K562 (cell line): ENCODE results near the gene PLXNA3. TPM values are rescaled to one million over a fixed set of nuclear protein-coding genes. Genes with fewer than 3 reads are reported as not detected.

ENCODE experiments used
- ATAC-seq: fragments of 200-7000 bp; cut with Tn5 transposase; 3 replicates; pipeline ENCODE4 v1.9.1; 2020; ENCODE audit warnings: moderate library complexity
- BruUV-seq: library from RNA; stranded (reverse); fragments of 400-500 nt; replicated peaks from 2 replicates; lab custom pipeline; 2021; lab: Mats Ljungman, UMichigan
- CTCF ChIA-PET: fragments of 300-600 bp; formaldehyde crosslinking; extraction: SDS; loops from one replicate; lab custom pipeline; 2021; ENCODE audit warnings: low intra/inter-chr PET ratio; lab: Yijun Ruan, JAX
- POLR2A ChIA-PET: fragments of 300-600, 350-650 bp; sonication (Branson Sonifier 250); formaldehyde crosslinking; extraction: SDS; loops from one replicate; lab custom pipeline; 2021; ENCODE audit warnings: antibody characterized with exemption, inconsistent platforms; lab: Yijun Ruan, JAX
- DNase-seq, 4 experiments: peaks; one replicate each; pipeline versions ENCODE4 v3.0.0 to v3.0.0-alpha.2; 2011 to 2018; ENCODE audit warnings: low spot score in 3 of 4, mixed read lengths in 3 of 4; ENCODE audit errors: extremely low read depth in 1 of 4
- FAIRE-seq: peaks from 2 replicates; lab custom pipeline; 2011; peaks lifted over from hg19 to GRCh38; lab: Jason Lieb, UNC
- H2AFZ ChIP-seq: 2 replicates; pipeline ENCODE4 v1.6.0; 2011; ENCODE audit warnings: low read depth, low read length, control low read depth, inconsistent platforms
- H3K27ac ChIP-seq: fragments of 200-600 bp; 3 replicates; pipeline ENCODE4 v1.8.0; 2011; ENCODE audit warnings: low read depth, mild to moderate bottlenecking, control low read depth, inconsistent platforms, low read length, moderate library complexity, mixed read lengths; ENCODE audit errors: extremely low read depth
- H3K27me3 ChIP-seq, 2 experiments: fragments of 300-600 bp in 1 of 2; 2 replicates in 1 of 2; 3 replicates in 1 of 2; pipeline versions ENCODE4 v1.6.0 to v1.8.0; 2011; ENCODE audit warnings: inconsistent platforms in 2 of 2, low read length in 2 of 2, mild to moderate bottlenecking in 1 of 2, mixed read lengths in 1 of 2, moderate library complexity in 1 of 2; ENCODE audit not compliant: control insufficient read depth in 2 of 2, insufficient read depth in 2 of 2
- H3K36me3 ChIP-seq: fragments of 300-600 bp; 3 replicates; pipeline ENCODE4 v1.8.0; 2011; ENCODE audit warnings: mild to moderate bottlenecking, low read length, inconsistent platforms; ENCODE audit not compliant: control insufficient read depth, insufficient read depth
- H3K4me1 ChIP-seq, 2 experiments: fragments of 200-600 bp in 1 of 2; replicated peaks in 1 of 2; 2 replicates in 1 of 2; 3 replicates in 1 of 2; pipeline versions ENCODE4 v1.5.1 to v1.8.0; 2011; ENCODE audit warnings: inconsistent platforms in 2 of 2, low read length in 2 of 2, mild to moderate bottlenecking in 1 of 2, mixed read lengths in 1 of 2, moderate library complexity in 1 of 2; ENCODE audit not compliant: control insufficient read depth in 2 of 2, insufficient read depth in 2 of 2
- H3K4me2 ChIP-seq: 2 replicates; pipeline ENCODE4 v1.6.1; 2011; ENCODE audit warnings: low read length, control low read depth, inconsistent platforms, mixed read lengths; ENCODE audit not compliant: insufficient read depth
- H3K4me3 ChIP-seq: fragments of 200-600 bp; sonication (generic), shearing (Covaris generic); 2 replicates; pipeline ENCODE4 v1.5.1; 2016; ENCODE audit warnings: control low read depth, inconsistent platforms
- H3K79me2 ChIP-seq: fragments of 200-600 bp; 3 replicates; pipeline ENCODE4 v1.8.0; 2011; ENCODE audit warnings: low read length, inconsistent platforms; ENCODE audit not compliant: control insufficient read depth, insufficient read depth
- H3K9ac ChIP-seq, 2 experiments: 2 replicates each; pipeline versions ENCODE4 v1.6.0 to v1.6.1; 2011; ENCODE audit warnings: low read depth in 2 of 2, low read length in 2 of 2, control low read depth in 1 of 2, inconsistent platforms in 1 of 2, mild to moderate bottlenecking in 1 of 2, mixed read lengths in 1 of 2; ENCODE audit not compliant: insufficient read depth in 1 of 2
- H3K9me1 ChIP-seq: one replicate; pipeline ENCODE4 v1.6.0; 2011; ENCODE audit warnings: inconsistent platforms, mild to moderate bottlenecking, low read length, moderate library complexity; ENCODE audit not compliant: control insufficient read depth, insufficient read depth
- H3K9me3 ChIP-seq: replicated peaks from 2 replicates; pipeline ENCODE4 v1.5.1; 2011; ENCODE audit warnings: low read depth, low read length, inconsistent platforms; ENCODE audit not compliant: control insufficient read depth, insufficient read depth
- H4K20me1 ChIP-seq: replicated peaks from 2 replicates; pipeline ENCODE4 v1.6.1; 2011; ENCODE audit warnings: low read length, inconsistent platforms, mixed read lengths; ENCODE audit not compliant: control insufficient read depth, insufficient read depth
- ADNP ChIP-seq: fragments of 200-800 bp; sonication (Bioruptor generic); IDR thresholded peaks from 2 replicates; pipeline ENCODE4 v1.6.1; 2016; ENCODE audit warnings: missing genetic modification characterization, missing compliant biosample characterization
- BHLHE40 ChIP-seq: IDR thresholded peaks from 2 replicates; pipeline ENCODE4 v1.6.1; 2011; ENCODE audit warnings: low read length, improper control_type of control experiment
- BRF1 ChIP-seq: IDR thresholded peaks from 3 replicates; pipeline ENCODE4 v1.6.1; 2011; ENCODE audit warnings: borderline replicate concordance, mild to moderate bottlenecking; ENCODE audit not compliant: insufficient read length; ENCODE audit errors: extremely low read depth
- CREBBP ChIP-seq: IDR thresholded peaks from one replicate; pipeline ENCODE4 v1.6.1; 2012; ENCODE audit warnings: low read depth, mild to moderate bottlenecking, control low read depth, inconsistent platforms, low read length
- ELF1 ChIP-seq: fragments of 200-800 bp; sonication (Bioruptor generic); IDR thresholded peaks from 2 replicates; pipeline ENCODE4 v1.6.1; 2016; ENCODE audit warnings: missing genetic modification characterization, missing compliant biosample characterization
- MYC ChIP-seq, 2 experiments: fragments of 250-450 bp in 1 of 2; sonication (Bioruptor Pico) in 1 of 2; IDR thresholded peaks; 2 replicates each; pipeline versions ENCODE4 v1.5.1 to v1.6.1; 2012 to 2021; ENCODE audit warnings: low read depth in 2 of 2, borderline replicate concordance in 1 of 2, improper control_type of control experiment in 1 of 2, low read length in 1 of 2, mild to moderate bottlenecking in 1 of 2, moderate library complexity in 1 of 2
- NR2C1 ChIP-seq, 2 experiments: fragments of 450-650 bp; IDR thresholded peaks; 2 replicates each; pipeline ENCODE4 v1.6.1; 2017; ENCODE audit warnings: mild to moderate bottlenecking in 2 of 2, antibody characterized with exemption in 1 of 2, inconsistent platforms in 1 of 2, missing compliant biosample characterization in 1 of 2, missing genetic modification characterization in 1 of 2
- PYGO2 ChIP-seq: fragments of 450-650 bp; IDR thresholded peaks from 2 replicates; pipeline ENCODE4 v1.6.1; 2016; ENCODE audit warnings: mild to moderate bottlenecking, missing genetic modification characterization, moderate library complexity, missing compliant biosample characterization
- RBM34 ChIP-seq: fragments of 200-400 bp; formaldehyde crosslinking; IDR thresholded peaks from 2 replicates; pipeline ENCODE4 v1.6.1; 2018; ENCODE audit warnings: low read length, borderline replicate concordance; ENCODE audit not compliant: insufficient read depth
- SMARCA5 ChIP-seq: fragments of 450-650 bp; IDR thresholded peaks from 2 replicates; pipeline ENCODE4 v1.6.1; 2016
- TFAP4 ChIP-seq: sonication (generic); formaldehyde crosslinking; IDR thresholded peaks from 2 replicates; pipeline ENCODE4 v1.8.0; 2022; ENCODE audit warnings: missing genetic modification reagents, mild to moderate bottlenecking, moderate library complexity, borderline replicate concordance
- WHSC1 ChIP-seq: IDR thresholded peaks from one replicate; pipeline ENCODE4 v1.6.1; 2012; ENCODE audit warnings: low read length, control low read depth, inconsistent platforms
- XRCC4 ChIP-seq: IDR thresholded peaks from one replicate; pipeline ENCODE4 v1.6.1; 2011; ENCODE audit not compliant: insufficient read depth, insufficient read length; ENCODE audit errors: extremely low read depth
- ZNF224 ChIP-seq: sonication (generic); formaldehyde crosslinking; IDR thresholded peaks from 2 replicates; pipeline ENCODE4 v1.8.0; 2022; ENCODE audit warnings: mild to moderate bottlenecking, missing genetic modification reagents
- ZNF384 ChIP-seq: IDR thresholded peaks from 2 replicates; pipeline ENCODE4 v1.6.1; 2012; ENCODE audit warnings: low read depth, low read length, improper control_type of control experiment
- ZNF431 ChIP-seq: sonication (generic); formaldehyde crosslinking; IDR thresholded peaks from 2 replicates; pipeline ENCODE4 v1.8.0; 2022; ENCODE audit warnings: mild to moderate bottlenecking, missing genetic modification reagents
- ZSCAN32 ChIP-seq: fragments of 450-650 bp; formaldehyde crosslinking; IDR thresholded peaks from 2 replicates; pipeline ENCODE4 v1.4.0; 2020; ENCODE audit warnings: mild to moderate bottlenecking, moderate library complexity
- WGBS: fragments of 100-300 bp; shearing (Covaris generic); methylation state at CpG from one replicate; pipeline ENCODE4 v1.1.6; 2016; ENCODE audit warnings: low coverage, mixed read lengths; ENCODE audit not compliant: insufficient coverage; ENCODE audit errors: missing lambda C conversion rate; 5-methylcytosine and 5-hydroxymethylcytosine counted together
- in situ Hi-C: fragments of 300-500 bp; cut with MboI; formaldehyde crosslinking; loops from 4 replicates; pipeline ENCODE4 v1.15.0; 2018; ENCODE audit warnings: inconsistent platforms, mixed read lengths
- intact Hi-C: fragments of 100-400 bp; cut with micrococcal nuclease; formaldehyde crosslinking; loops from 2 replicates; pipeline ENCODE4 v1.14.2; 2022
- polyA plus RNA-seq, 8 experiments: library from polyadenylated mRNA; depleted of rRNA in 4 of 8; stranded (reverse) in 5 of 8; unstranded in 3 of 8; fragments of >200 nt; fragmentation: Nextera tagmentation in 2 of 8; fragmentation: Illumina TruSeq in 1 of 8; extraction: Ambion mirVana in 2 of 8; extraction: Trizol in 1 of 8; gene quantifications; 2 replicates each; pipeline versions ENCODE4 v1.2.1 to v1.2.3, GENCODE V29; 2011 to 2014; ENCODE audit warnings: inconsistent platforms in 1 of 8, missing spikeins in 1 of 8
- total RNA-seq, 7 experiments: library from RNA; depleted of rRNA in 6 of 7; stranded (reverse); fragments of >200 nt in 6 of 7; fragmentation: Illumina TruSeq in 2 of 7; extraction: Trizol in 2 of 7; gene quantifications; 2 replicates each; pipeline versions ENCODE4 v1.2.1 to v1.2.3, GENCODE V29; 2011 to 2021; ENCODE audit warnings: low replicate concordance in 1 of 7
- TF ChIP-seq, protein P1 (sequence below): fragments of 250-450 bp; sonication (Bioruptor Pico); IDR thresholded peaks from 2 replicates; pipeline ENCODE4 v1.8.0; 2021; ENCODE audit warnings: moderate library complexity, mild to moderate bottlenecking, inconsistent platforms
- TF ChIP-seq, protein P2 (sequence below): sonication (generic); formaldehyde crosslinking; IDR thresholded peaks from 2 replicates; pipeline ENCODE4 v1.8.1; 2023; ENCODE audit warnings: mild to moderate bottlenecking, missing genetic modification reagents

Gene PLXNA3
- total and polyA plus RNA-seq, 9 of the 15 experiments (the other 6 are each of a cell fraction or from before 2014, with no cell fraction given) = 0.32 to 47.8 (median 7.5) TPM

- no peak overlapping the region for H3K4me2 ChIP-seq
- in situ Hi-C loops (no loop called here), intact Hi-C loops (no loop called here)
- no peak for FAIRE-seq
- peaks cover 54% of the 10 kb centered on the region; the same call in 2 of the 3 replicates for H3K36me3 ChIP-seq
- H3K9me1 ChIP-seq = peaks cover 3% of the 10 kb centered on the region
- ChIA-PET CTCF (no interaction called here), POLR2A (no interaction called here)
- H2AFZ ChIP-seq = no peak overlapping the region
- no peak overlapping the region for H3K27ac ChIP-seq
- no peaks in the 10 kb centered on the region for H3K9me3 ChIP-seq
- no peaks in the 10 kb centered on the region for H3K27me3 ChIP-seq
- H3K4me3 ChIP-seq = no peak overlapping the region
- no peak for ATAC-seq
- DNase-seq = no peak
- H4K20me1 ChIP-seq = peaks cover 5% of the 10 kb centered on the region; the same call in 1 of the 2 replicates
- H3K79me2 ChIP-seq = peaks cover 30% of the 10 kb centered on the region
- no peak overlapping the region for H3K9ac ChIP-seq
- peaks cover 6 to 48% of the 10 kb centered on the region in 2 experiments; a peak in 4 of 5 replicates for H3K4me1 ChIP-seq
- BruUV-seq = no TSS peak
- WGBS = 88% methylated on average over 9 of the region's 18 CpGs
- TF ChIP-seq ZNF431 (CRISPR knock-in tag) (no peak), ZNF224 (CRISPR knock-in tag) (no peak), PYGO2 (tag) (no peak), XRCC4 (no peak), ELF1 (tag) (no peak), CREBBP (no peak), RBM34 (no peak), NR2C1 (IDR thresholded peaks at IDR 0.05) (no peak), NR2C1 (tag; IDR thresholded peaks at IDR 0.05) (no peak), SMARCA5 (no peak), TFAP4 (CRISPR knock-in tag) (no peak), WHSC1 (no peak), ADNP (tag) (no peak), MYC (IDR thresholded peaks at IDR 0.05; ENCODE audit: low read depth, low read length) (no peak), MYC (CRISPR knock-in tag; IDR thresholded peaks at IDR 0.05; ENCODE audit: borderline replicate concordance, low read depth) (no peak), BHLHE40 (no peak), BRF1 (no peak), ZSCAN32 (CRISPR knock-in tag) (no peak), ZNF384 (no peak)
- TF ChIP-seq, protein P1, sequence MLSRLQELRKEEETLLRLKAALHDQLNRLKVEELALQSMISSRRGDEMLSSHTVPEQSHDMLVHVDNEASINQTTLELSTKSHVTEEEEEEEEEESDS (CRISPR knock-in tag) = no peak
- TF ChIP-seq, protein P2, sequence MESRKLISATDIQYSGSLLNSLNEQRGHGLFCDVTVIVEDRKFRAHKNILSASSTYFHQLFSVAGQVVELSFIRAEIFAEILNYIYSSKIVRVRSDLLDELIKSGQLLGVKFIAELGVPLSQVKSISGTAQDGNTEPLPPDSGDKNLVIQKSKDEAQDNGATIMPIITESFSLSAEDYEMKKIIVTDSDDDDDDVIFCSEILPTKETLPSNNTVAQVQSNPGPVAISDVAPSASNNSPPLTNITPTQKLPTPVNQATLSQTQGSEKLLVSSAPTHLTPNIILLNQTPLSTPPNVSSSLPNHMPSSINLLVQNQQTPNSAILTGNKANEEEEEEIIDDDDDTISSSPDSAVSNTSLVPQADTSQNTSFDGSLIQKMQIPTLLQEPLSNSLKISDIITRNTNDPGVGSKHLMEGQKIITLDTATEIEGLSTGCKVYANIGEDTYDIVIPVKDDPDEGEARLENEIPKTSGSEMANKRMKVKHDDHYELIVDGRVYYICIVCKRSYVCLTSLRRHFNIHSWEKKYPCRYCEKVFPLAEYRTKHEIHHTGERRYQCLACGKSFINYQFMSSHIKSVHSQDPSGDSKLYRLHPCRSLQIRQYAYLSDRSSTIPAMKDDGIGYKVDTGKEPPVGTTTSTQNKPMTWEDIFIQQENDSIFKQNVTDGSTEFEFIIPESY (CRISPR knock-in tag) = no peak
Measured at GRCh38 chrX:154439841-154440240, 18.2 kb upstream of the PLXNA3 start.
